ENCODE results near the gene SRSF4. TPM values are rescaled to one million over a fixed set of nuclear protein-coding genes. Genes with fewer than 3 reads are reported as not detected.

The SRSF4 gene
- total and polyA plus RNA-seq, 9 of the 15 experiments (the other 6 are each of a cell fraction or from before 2014, with no cell fraction given), result 15.9 to 132 (median 82.0) TPM

- DNase-seq (ENCODE audit: extremely low read depth in 1 of 4, low spot score in 3 of 4), result no peak
- Histone ChIP-seq H3K9me1 (ENCODE audit: control insufficient read depth, insufficient read depth, low read length) (no peaks in the 10 kb centered on the region), H3K36me3 (ENCODE audit: control insufficient read depth, insufficient read depth, low read length) (peaks cover 10% of the 10 kb centered on the region; the same call in 2 of the 3 replicates), H3K4me2 (ENCODE audit: insufficient read depth, low read length) (peak within 1 kb of the TSS; percentile 71), H3K27ac (ENCODE audit: extremely low read depth, low read depth, low read length) (peak within 1 kb of the TSS; percentile 60; the same call in 1 of the 3 replicates), H2AFZ (ENCODE audit: low read depth, low read length) (peak within 1 kb of the TSS; percentile 96), H3K9me3 (replicated peaks; ENCODE audit: control insufficient read depth, insufficient read depth, low read depth, low read length) (no peaks in the 10 kb centered on the region), H3K79me2 (ENCODE audit: control insufficient read depth, insufficient read depth, low read length) (no peaks in the 10 kb centered on the region), H3K9ac (ENCODE audit: insufficient read depth in 1 of 2, low read depth in 2 of 2, low read length in 2 of 2) (peak within 1 kb of the TSS; percentile 52 to 88; a peak in 3 of 4 replicates), H4K20me1 (replicated peaks; ENCODE audit: control insufficient read depth, insufficient read depth, low read length) (no peaks in the 10 kb centered on the region), H3K4me3 (peak within 1 kb of the TSS; percentile 67), H3K4me1 (replicated peaks in 1 of 2; ENCODE audit: control insufficient read depth in 2 of 2, insufficient read depth in 2 of 2, low read length in 2 of 2) (peaks cover 6 to 41% of the 10 kb centered on the region in 2 experiments; a peak in 4 of 5 replicates), H3K27me3 (ENCODE audit: control insufficient read depth in 2 of 2, insufficient read depth in 2 of 2, low read length in 2 of 2) (no peaks in the 10 kb centered on the region)
- CTCF ChIA-PET (ENCODE audit: low intra/inter-chr PET ratio), result no interaction called here
- 78% methylated on average over 20 of the region's 46 CpGs for whole genome bisulfite sequencing (ENCODE audit: insufficient coverage, low coverage, missing lambda C conversion rate)
- POLR2A ChIA-PET, result interaction anchor here (0.8 to 1.9 kb wide), 7 partner anchors 10 to 119 kb away, joined by 3 to 6 read pairs (median 4); partner anchors contain the start of gene SRSF4
- TF ChIP-seq ZBTB33 (CRISPR knock-in tag; IDR thresholded peaks at IDR 0.05), result peak; percentile 85
- peak; percentile 65 for TF ChIP-seq RBM22 (IDR thresholded peaks at IDR 0.05; ENCODE audit: low read depth, low read length, poor library complexity, severe bottlenecking)
- TF ChIP-seq ZFP1 (CRISPR knock-in tag; IDR thresholded peaks at IDR 0.05), result no peak
- TF ChIP-seq ZFP36 (IDR thresholded peaks at IDR 0.05; ENCODE audit: low read depth, low read length, partially characterized antibody), result peak; percentile 69
- 0 out of 2 replicates have a peak, but pooled peaks have one; percentile 39 for TF ChIP-seq ZNF77 (CRISPR knock-in tag; IDR thresholded peaks at IDR 0.05)
- TF ChIP-seq RFX7 (CRISPR knock-in tag; IDR thresholded peaks at IDR 0.05), result no peak
- 0 out of 2 replicates have a peak, but pooled peaks have one; percentile 53 for TF ChIP-seq HDGF (IDR thresholded peaks at IDR 0.05)
- TF ChIP-seq SMARCA5 (IDR thresholded peaks at IDR 0.05), result peak; percentile 44; the same call in 1 of the 2 replicates
- TF ChIP-seq YY1 (IDR thresholded peaks at IDR 0.05; ENCODE audit: borderline replicate concordance in 1 of 3, control insufficient read depth in 1 of 3, extremely low read depth in 1 of 3, insufficient read depth in 3 of 3, insufficient read length in 1 of 3, insufficient replicate concordance in 2 of 3, low read depth in 1 of 3, low read length in 2 of 3), result no peak
- intact Hi-C loops (cut with micrococcal nuclease), result no loop called here
- no peak for FAIRE-seq
- in situ Hi-C loops (cut with MboI), result no loop called here
- no TSS peak for BruUV-seq (replicated peaks)
- no peak for ATAC-seq
These were observed 57.8 kb downstream of the SRSF4 start, which contains the start of gene TMEM200B for GRCh38 chr1:29123887-29124365. Gene TMEM200B, minus strand, starts transcription at chr1:29123903. Its CDS starts 2,075 bp downstream, at chr1:29121828.

Measured in K562 (cell line).